Stimulated activated memory B cell treated with anti-CD40 and anti-IgM and Interleukin-4, amounts not matched to agents 10 μg/mL and 1 μg/mL and 100 μg/mL, for 72 hours (primary cell): ENCODE data around the gene DDN.

ENCODE experiments used
- ATAC-seq: fragments of 150-1000 bp; cut with Tn5 transposase; 2 replicates; pipeline ENCODE4 v1.10.0; 2021
- H3K27ac Mint-ChIP-seq: one replicate; pipeline ENCODE4 v1.8.0; 2022; ENCODE audit warnings: mild to moderate bottlenecking, mixed read lengths
- H3K27me3 Mint-ChIP-seq: one replicate; pipeline ENCODE4 v1.8.0; 2022; ENCODE audit warnings: mixed read lengths
- H3K36me3 Mint-ChIP-seq: one replicate; pipeline ENCODE4 v1.8.0; 2022; ENCODE audit warnings: mixed read lengths
- H3K4me1 Mint-ChIP-seq: one replicate; pipeline ENCODE4 v1.8.0; 2022; ENCODE audit warnings: mixed read lengths
- H3K4me3 Mint-ChIP-seq: one replicate; pipeline ENCODE4 v1.8.0; 2022; ENCODE audit warnings: mild to moderate bottlenecking, moderate library complexity, mixed read lengths
- H3K9me3 Mint-ChIP-seq: one replicate; pipeline ENCODE4 v1.8.0; 2022; ENCODE audit warnings: mixed read lengths

Gene DDN

GRCh38 chr12:48954841-48955501, 44.2 kb downstream of the DDN start:
- peaks cover 62% of the 10 kb centered on the region for H3K4me1 Mint-ChIP-seq
- ATAC-seq, result no peak
- no peak overlapping the region for H3K27ac Mint-ChIP-seq
- no peaks in the 10 kb centered on the region for H3K27me3 Mint-ChIP-seq
- peaks cover 22% of the 10 kb centered on the region for H3K36me3 Mint-ChIP-seq
- H3K9me3 Mint-ChIP-seq, result no peaks in the 10 kb centered on the region
- no peak overlapping the region for H3K4me3 Mint-ChIP-seq

DNA sequence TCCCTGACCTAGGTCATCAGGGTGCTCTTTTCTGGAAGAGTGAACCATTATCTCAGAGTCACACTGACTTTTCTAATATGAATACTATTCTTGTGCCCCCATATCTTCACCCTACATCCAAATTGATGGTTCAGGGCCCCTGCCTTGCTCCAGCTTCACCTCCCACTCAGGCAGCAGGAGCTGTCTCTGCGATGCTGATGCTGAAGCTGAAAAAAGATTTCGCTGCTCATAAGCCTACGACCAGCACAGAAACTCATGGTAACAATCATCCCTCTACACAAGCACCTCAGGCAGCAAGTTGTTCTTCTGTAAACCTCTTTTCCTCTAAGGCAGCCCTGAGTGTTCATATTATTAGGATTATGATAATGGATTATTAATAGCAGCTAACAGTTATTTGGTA, 45.1 kb downstream of the DDN start:
- no peak for ATAC-seq
- Mint-ChIP-seq H3K27ac (no peak overlapping the region), H3K9me3 (no peaks in the 10 kb centered on the region), H3K4me3 (no peak overlapping the region), H3K36me3 (peaks cover 28% of the 10 kb centered on the region), H3K4me1 (peaks cover 62% of the 10 kb centered on the region), H3K27me3 (no peaks in the 10 kb centered on the region)

GRCh38 chr12:48952691-48953090, 46.5 kb downstream of the DDN start:
- ATAC-seq, result no peak
- Mint-ChIP-seq H3K9me3 (no peaks in the 10 kb centered on the region), H3K27me3 (no peaks in the 10 kb centered on the region), H3K4me3 (no peak overlapping the region), H3K36me3 (peaks cover 36% of the 10 kb centered on the region), H3K4me1 (peaks cover 64% of the 10 kb centered on the region), H3K27ac (no peak overlapping the region)

GRCh38 chr12:48947727-48948126, 51.4 kb downstream of the DDN start:
- H3K36me3 Mint-ChIP-seq, result peaks cover 40% of the 10 kb centered on the region
- H3K4me3 Mint-ChIP-seq, result no peak overlapping the region
- ATAC-seq, result no peak
- H3K27me3 Mint-ChIP-seq, result no peaks in the 10 kb centered on the region
- H3K27ac Mint-ChIP-seq, result no peak overlapping the region
- H3K9me3 Mint-ChIP-seq, result no peaks in the 10 kb centered on the region
- peaks cover 26% of the 10 kb centered on the region for H3K4me1 Mint-ChIP-seq

- no peaks in the 10 kb centered on the region for H3K27me3 Mint-ChIP-seq
- no peak overlapping the region for H3K27ac Mint-ChIP-seq
- no peak overlapping the region for H3K4me3 Mint-ChIP-seq
- peaks cover 43% of the 10 kb centered on the region for H3K36me3 Mint-ChIP-seq
- no peaks in the 10 kb centered on the region for H3K9me3 Mint-ChIP-seq
- H3K4me1 Mint-ChIP-seq, result peaks cover 26% of the 10 kb centered on the region
- no peak for ATAC-seq
These were observed 52.2 kb downstream of the DDN start for GRCh38 chr12:48946943-48947342.

DNA sequence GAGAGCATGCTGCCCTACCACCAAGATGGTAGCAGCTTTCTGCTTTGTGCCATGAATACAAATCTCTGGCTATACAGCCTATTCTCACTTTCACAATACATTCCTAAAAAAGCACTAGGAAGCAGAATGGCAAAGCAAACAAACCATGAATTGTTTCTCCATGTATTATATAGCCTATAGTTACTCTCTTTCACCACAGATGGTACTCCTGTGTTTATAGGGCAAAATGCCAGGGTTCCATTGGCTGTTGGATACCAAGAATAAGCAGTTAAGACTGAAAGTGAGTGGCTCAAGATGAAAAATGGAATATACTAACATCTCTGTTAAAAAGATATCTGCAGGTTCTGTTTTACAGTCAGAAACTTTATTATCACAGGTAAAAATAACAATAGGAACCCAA, 53.0 kb downstream of the DDN start:
- ATAC-seq, result no peak
- peaks cover 30% of the 10 kb centered on the region for H3K4me1 Mint-ChIP-seq
- H3K27me3 Mint-ChIP-seq, result no peaks in the 10 kb centered on the region
- H3K4me3 Mint-ChIP-seq, result no peak overlapping the region
- peaks cover 43% of the 10 kb centered on the region for H3K36me3 Mint-ChIP-seq
- H3K9me3 Mint-ChIP-seq, result no peaks in the 10 kb centered on the region
- no peak overlapping the region for H3K27ac Mint-ChIP-seq
